ENCODE data around the gene PEX10. TPM values are rescaled to one million over a fixed set of nuclear protein-coding genes. Genes with fewer than 3 reads are reported as not detected.

Gene PEX10
- total RNA-seq, 4 donors from 2014 or later, result 23.2 to 33.2 (median 27.2) TPM

- Histone ChIP-seq H3K36me3 (peaks cover 0 to 38% (median 0%) of the 10 kb centered on the region in 3 donors), H3K4me3 (no peak overlapping the region), H3K27ac (peak overlapping the region in 2 of 4 donors; percentile 49 to 86), H3K27me3 (no peaks in the 10 kb centered on the region), H3K4me1 (peaks cover 34 to 49% (median 38%) of the 10 kb centered on the region in 3 donors), H3K9me3 (no peaks in the 10 kb centered on the region)
- DNase-seq, result no peak
- intact Hi-C loops (cut with DNase I), result no loop called here
- WGBS, 2 donors, result 78 to 86% methylated on average over 7 of the region's 7 CpGs
- TF ChIP-seq POLR2A (IDR thresholded peaks at IDR 0.05) (no peak), CTCF (IDR thresholded peaks at IDR 0.05) (no peak)
These were observed 22.7 kb downstream of the PEX10 start for GRCh38 chr1:2389644-2390043.

GRCh38 chr1:2388004-2388913 is 24.1 kb downstream of the PEX10 start:
- Histone ChIP-seq H3K4me3 (no peak overlapping the region), H3K27ac (no peak overlapping the region), H3K9me3 (no peaks in the 10 kb centered on the region), H3K27me3 (no peaks in the 10 kb centered on the region), H3K4me1 (peaks cover 22 to 35% (median 26%) of the 10 kb centered on the region in 3 donors), H3K36me3 (peaks cover 0 to 24% (median 0%) of the 10 kb centered on the region in 3 donors)
- no peak for TF ChIP-seq POLR2A (IDR thresholded peaks at IDR 0.05)
- TF ChIP-seq CTCF (IDR thresholded peaks at IDR 0.05), result no peak
- WGBS, 2 donors, result 89 to 93% methylated on average over 30 to 32 of the region's 32 CpGs
- DNase-seq, result no peak
- intact Hi-C loops (cut with DNase I), result no loop called here

GRCh38 chr1:2386636-2387611 is 25.4 kb downstream of the PEX10 start:
- Histone ChIP-seq H3K27ac (no peak overlapping the region), H3K27me3 (no peaks in the 10 kb centered on the region), H3K4me3 (no peak overlapping the region), H3K4me1 (peaks cover 15 to 30% (median 16%) of the 10 kb centered on the region in 3 donors), H3K9me3 (no peaks in the 10 kb centered on the region), H3K36me3 (peaks cover 0 to 19% (median 0%) of the 10 kb centered on the region in 3 donors)
- TF ChIP-seq POLR2A (IDR thresholded peaks at IDR 0.05), result no peak
- intact Hi-C loops (cut with DNase I), result no loop called here
- WGBS, 2 donors, result 95% methylated on average over 12 to 15 of the region's 30 CpGs
- no peak for DNase-seq

- peaks cover 0 to 19% (median 0%) of the 10 kb centered on the region in 3 donors for H3K36me3 ChIP-seq
- intact Hi-C loops (cut with DNase I), result no loop called here
- no peaks in the 10 kb centered on the region for H3K9me3 ChIP-seq
- H3K27me3 ChIP-seq, result no peaks in the 10 kb centered on the region
- peaks cover 13 to 34% (median 17%) of the 10 kb centered on the region in 3 donors for H3K4me1 ChIP-seq
- no peak overlapping the region for H3K4me3 ChIP-seq
- no peak overlapping the region for H3K27ac ChIP-seq
- 91 to 95% methylated on average over 8 to 10 of the region's 19 CpGs for WGBS, 2 donors
- no peak for DNase-seq
- TF ChIP-seq CTCF (IDR thresholded peaks at IDR 0.05) (no peak), POLR2A (IDR thresholded peaks at IDR 0.05) (no peak)
These were observed 26.6 kb downstream of the PEX10 start for GRCh38 chr1:2385606-2386280.

- H3K27ac ChIP-seq, result no peak overlapping the region
- H3K4me3 ChIP-seq, result no peak overlapping the region
- intact Hi-C loops (cut with DNase I), result no loop called here
- TF ChIP-seq CTCF (IDR thresholded peaks at IDR 0.05) (no peak), POLR2A (IDR thresholded peaks at IDR 0.05) (no peak)
- DNase-seq, result no peak
- WGBS, 2 donors, result 86% methylated on average over 19 of the region's 41 CpGs; no CpG with 5 or more reads in 1 of the 2 donors
- no peaks in the 10 kb centered on the region for H3K27me3 ChIP-seq
- H3K4me1 ChIP-seq, result peaks cover 6 to 27% (median 10%) of the 10 kb centered on the region in 3 donors
- no peaks in the 10 kb centered on the region for H3K9me3 ChIP-seq
- peaks cover 0 to 19% (median 0%) of the 10 kb centered on the region in 3 donors for H3K36me3 ChIP-seq
These were observed 27.4 kb downstream of the PEX10 start for GRCh38 chr1:2384941-2385481.

Data from esophagus squamous epithelium (tissue), 5 donors.